Vagina (tissue), 2 donors: Measurements from ENCODE around the gene GFRA1.

Experiments used
- POLR2A ChIP-seq, 2 donors: fragments of 450-650 bp; IDR thresholded peaks; one replicate each; pipeline ENCODE4 v1.6.1; 2017; ENCODE audit warnings: antibody characterized with exemption in 2 of 2, mild to moderate bottlenecking in 2 of 2, moderate library complexity in 2 of 2
- TF ChIP-seq, protein P1 (sequence below), 3 experiments: fragments of 450-650 bp in 2 of 3; fragments of 200-600 bp in 1 of 3; sonication (generic) in 1 of 3; IDR thresholded peaks; one replicate each; pipeline ENCODE4 v1.5.1; 2017 to 2019; ENCODE audit warnings: antibody characterized with exemption in 3 of 3, mild to moderate bottlenecking in 2 of 3, moderate library complexity in 2 of 3

DNA sequence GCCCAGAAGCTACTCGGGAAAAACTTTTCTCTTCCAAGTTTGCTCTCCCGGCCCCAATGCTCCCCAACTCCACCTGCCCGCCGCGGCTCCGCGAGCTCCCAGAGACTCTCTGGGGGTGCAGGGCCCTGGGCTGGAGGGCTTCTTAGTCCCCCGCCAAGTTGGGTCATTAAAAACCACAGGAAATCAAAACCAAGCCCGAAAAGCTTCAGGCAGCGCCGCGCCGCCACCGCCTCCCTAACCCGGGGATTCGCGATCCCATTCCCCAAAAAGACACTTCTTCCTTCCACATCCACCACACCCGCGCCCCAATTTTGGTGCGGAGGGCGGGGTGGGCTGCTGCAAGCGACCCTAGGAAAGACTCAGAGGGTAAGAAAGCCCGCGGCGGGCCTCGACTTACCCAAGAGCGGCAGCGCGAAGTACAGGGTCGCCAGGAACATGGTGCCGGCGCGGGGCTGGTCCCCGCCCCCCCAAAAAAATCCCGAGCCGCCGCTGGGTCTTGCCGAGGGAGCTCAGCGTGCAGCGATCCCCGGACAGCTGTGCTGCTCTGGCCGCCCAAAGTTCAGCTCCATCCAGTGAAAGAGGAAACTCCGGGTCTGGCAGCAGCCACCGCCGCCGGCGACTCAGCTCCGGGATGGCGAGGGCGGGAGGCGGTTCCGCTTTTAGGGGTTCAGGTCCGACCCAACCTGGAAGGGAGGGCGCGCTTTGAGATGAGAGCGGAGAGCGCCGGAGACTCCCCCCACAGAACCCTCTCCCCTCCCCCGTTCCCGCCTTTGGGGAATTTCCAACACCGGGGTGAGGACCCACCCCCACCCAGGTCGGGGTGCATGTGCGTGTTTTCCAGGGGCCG is 1.2 kb downstream of the GFRA1 start:
- TF ChIP-seq, protein P1, sequence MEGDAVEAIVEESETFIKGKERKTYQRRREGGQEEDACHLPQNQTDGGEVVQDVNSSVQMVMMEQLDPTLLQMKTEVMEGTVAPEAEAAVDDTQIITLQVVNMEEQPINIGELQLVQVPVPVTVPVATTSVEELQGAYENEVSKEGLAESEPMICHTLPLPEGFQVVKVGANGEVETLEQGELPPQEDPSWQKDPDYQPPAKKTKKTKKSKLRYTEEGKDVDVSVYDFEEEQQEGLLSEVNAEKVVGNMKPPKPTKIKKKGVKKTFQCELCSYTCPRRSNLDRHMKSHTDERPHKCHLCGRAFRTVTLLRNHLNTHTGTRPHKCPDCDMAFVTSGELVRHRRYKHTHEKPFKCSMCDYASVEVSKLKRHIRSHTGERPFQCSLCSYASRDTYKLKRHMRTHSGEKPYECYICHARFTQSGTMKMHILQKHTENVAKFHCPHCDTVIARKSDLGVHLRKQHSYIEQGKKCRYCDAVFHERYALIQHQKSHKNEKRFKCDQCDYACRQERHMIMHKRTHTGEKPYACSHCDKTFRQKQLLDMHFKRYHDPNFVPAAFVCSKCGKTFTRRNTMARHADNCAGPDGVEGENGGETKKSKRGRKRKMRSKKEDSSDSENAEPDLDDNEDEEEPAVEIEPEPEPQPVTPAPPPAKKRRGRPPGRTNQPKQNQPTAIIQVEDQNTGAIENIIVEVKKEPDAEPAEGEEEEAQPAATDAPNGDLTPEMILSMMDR (IDR thresholded peaks at IDR 0.05), result no peak
- TF ChIP-seq POLR2A (IDR thresholded peaks at IDR 0.05), result no peak
